GM12801 (cell line): Measurements from ENCODE around the gene CYP4F8.

Source experiments
- TF ChIP-seq, protein P1 (sequence below): IDR thresholded peaks from one replicate; pipeline ENCODE4 v1.5.1; 2011; ENCODE audit warnings: control low read depth; ENCODE audit not compliant: insufficient read length; ENCODE audit errors: extremely low read depth

The CYP4F8 gene

DNA sequence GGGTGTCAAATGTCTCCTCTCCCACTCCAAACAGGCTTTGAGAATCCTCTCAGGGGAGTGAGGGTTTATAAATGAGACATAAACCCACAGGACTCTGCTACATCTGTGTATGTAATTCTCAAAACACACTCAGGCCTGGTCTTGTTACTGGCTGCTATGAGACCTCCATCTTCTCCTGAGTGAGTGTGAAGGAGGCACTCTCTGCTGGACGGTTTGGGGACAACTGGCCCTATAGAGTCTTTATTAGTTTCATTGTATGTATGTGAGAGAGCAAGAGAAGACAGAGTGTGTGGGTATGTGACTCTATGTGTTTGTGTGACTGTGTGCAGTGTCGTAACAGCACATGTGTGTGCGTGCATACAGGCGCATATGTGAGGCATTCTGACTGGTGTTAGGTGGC is 48.2 kb downstream of the CYP4F8 start:
- TF ChIP-seq, protein P1, sequence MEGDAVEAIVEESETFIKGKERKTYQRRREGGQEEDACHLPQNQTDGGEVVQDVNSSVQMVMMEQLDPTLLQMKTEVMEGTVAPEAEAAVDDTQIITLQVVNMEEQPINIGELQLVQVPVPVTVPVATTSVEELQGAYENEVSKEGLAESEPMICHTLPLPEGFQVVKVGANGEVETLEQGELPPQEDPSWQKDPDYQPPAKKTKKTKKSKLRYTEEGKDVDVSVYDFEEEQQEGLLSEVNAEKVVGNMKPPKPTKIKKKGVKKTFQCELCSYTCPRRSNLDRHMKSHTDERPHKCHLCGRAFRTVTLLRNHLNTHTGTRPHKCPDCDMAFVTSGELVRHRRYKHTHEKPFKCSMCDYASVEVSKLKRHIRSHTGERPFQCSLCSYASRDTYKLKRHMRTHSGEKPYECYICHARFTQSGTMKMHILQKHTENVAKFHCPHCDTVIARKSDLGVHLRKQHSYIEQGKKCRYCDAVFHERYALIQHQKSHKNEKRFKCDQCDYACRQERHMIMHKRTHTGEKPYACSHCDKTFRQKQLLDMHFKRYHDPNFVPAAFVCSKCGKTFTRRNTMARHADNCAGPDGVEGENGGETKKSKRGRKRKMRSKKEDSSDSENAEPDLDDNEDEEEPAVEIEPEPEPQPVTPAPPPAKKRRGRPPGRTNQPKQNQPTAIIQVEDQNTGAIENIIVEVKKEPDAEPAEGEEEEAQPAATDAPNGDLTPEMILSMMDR = no peak

DNA sequence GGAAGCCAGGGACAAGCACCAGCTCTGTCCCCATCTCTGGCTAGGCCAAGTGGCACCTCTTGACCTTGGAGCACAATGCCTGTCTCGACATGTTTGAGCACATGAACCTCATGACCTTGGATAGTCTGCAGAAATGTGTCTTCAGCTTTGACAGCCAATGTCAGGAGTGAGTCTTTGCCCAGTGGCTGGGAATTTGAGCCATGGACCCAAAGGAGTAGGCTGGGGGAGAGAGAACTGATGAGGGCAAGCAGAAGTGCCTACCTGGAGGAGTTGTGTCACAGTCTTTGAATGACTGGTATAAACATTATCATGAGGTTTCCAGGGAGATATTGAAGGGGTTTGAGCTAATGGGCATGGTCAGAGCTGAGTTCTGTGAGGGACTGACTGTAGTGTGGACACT is 51.2 kb downstream of the CYP4F8 start:
- TF ChIP-seq, protein P1 = no peak

GRCh38 chr19:15666883-15667282 is 51.9 kb downstream of the CYP4F8 start:
- TF ChIP-seq, protein P1 = no peak

DNA sequence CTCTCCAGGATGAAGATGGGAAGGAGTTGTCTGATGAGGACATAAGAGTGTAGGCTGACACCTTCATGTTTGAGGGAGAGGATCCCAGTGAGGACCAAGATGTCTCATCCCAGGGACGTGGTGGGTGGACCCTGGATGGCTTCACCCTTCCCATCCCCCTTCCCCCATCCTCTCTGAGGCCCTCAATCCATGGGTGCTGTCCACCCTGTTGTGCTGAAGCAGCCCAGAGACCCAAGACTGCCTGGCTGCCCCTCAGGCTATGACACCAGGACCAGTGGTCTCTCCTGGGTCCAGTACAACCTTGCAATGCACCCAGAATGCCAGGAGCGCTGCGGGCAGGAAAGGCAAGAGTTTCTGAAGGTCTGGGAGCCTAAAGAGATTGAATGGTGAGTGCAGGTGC is 54.4 kb downstream of the CYP4F8 start:
- TF ChIP-seq, protein P1 = no peak

GRCh38 chr19:15669891-15670290 is 54.9 kb downstream of the CYP4F8 start:
- TF ChIP-seq, protein P1 = no peak

DNA sequence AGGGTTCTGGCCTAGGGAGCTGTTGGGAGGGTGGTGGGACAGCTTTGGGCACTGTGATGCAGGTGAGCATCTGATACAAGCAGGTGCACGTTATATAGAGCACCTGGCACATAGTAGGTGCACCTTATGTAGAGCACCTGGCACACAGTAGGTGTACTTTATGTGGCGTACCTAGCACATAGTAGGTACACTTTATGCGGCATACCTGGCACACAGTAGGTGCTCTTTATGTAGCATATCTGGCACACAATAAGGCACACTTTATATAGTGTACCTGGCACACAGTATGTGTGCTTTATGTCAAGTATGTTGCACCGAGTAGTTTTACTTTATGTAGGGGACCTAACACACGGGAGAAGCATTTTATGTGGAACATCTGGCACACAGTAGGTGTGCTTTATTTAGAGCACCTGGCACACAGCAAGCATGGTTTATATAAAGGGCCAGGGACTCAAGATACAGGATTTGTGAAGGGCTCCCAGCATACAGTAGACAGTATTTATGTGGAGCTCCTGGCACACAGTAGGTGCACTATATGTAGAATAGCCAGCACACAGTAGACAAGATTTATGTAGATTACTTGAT is 56.3 kb downstream of the CYP4F8 start:
- TF ChIP-seq, protein P1 = no peak

DNA sequence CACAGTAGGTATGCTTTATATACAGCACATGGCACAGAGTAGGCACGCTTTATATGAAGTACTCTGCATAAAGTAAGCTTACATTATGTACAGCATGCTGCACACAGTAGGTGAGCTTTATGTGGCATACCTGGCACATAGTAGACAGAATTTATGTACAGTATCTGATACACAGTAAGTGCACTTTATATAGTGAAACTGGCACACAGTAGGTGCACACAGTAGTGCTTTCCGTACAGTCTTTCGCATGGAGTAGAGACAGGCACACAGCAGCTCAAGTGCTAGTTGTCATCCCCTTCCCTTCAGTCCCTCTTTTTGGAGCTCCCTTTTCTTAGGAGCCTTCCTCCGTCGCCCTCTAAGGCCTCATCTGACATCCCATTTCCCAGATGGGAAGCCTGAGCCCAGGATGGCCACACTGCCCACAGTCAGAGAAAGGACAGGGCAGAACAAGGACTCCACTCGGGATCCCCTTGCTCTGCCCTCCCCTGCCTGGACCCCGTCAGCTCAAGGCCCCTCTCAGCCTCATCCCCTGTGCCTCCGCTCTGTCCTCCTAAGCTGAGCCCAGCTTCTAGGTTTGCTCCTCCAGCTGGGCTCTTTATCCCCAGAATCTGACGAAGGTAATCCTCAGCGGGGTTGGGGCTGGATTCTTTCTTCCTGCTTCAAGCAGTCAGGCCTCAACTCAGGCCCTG is 57.0 kb downstream of the CYP4F8 start:
- TF ChIP-seq, protein P1 = no peak
